ENCODE results near the gene TNKS1BP1.

DNA sequence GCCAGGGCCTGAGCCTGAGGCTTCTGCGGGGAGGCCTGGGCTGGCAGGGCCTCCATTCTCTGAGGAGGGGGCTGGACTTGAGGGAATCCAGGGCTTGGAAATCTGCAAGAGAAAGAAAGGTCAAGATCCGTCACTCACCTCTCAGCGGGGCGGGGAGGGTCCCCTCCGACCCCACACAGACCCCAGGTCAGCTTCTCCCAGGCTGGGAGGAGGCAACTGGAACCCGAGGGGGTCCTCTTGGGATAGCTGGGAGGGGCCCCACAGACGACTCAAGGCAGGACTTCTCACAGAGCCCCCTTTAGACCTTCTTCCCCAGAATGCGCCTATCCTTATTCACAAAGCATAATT lies 11.0 kb downstream of the TNKS1BP1 start:
- TF ChIP-seq CTCF (IDR thresholded peaks at IDR 0.05; ENCODE audit: low read depth, low read length, poor library complexity, severe bottlenecking), result no peak
- TF ChIP-seq EZH2phosphoT487 (IDR thresholded peaks at IDR 0.05; ENCODE audit: borderline replicate concordance, low read length), result no peak
